DOHH2 (cell line): ENCODE data around the gene TEF.

Experiments
- CTCF ChIP-seq: fragments of 200-600 bp; sonication (generic); IDR thresholded peaks from one replicate; pipeline ENCODE4 v1.5.1; 2014; ENCODE audit warnings: antibody characterized with exemption, mild to moderate bottlenecking, low read depth, low read length; ENCODE audit not compliant: poor library complexity, severe bottlenecking
- EZH2phosphoT487 ChIP-seq: fragments of 200-600 bp; sonication (generic); IDR thresholded peaks from 2 replicates; pipeline ENCODE4 v1.6.1; 2017; ENCODE audit warnings: borderline replicate concordance, mild to moderate bottlenecking, antibody characterized with exemption, low read length, moderate library complexity, mixed read lengths

- no peak for TF ChIP-seq EZH2phosphoT487
- TF ChIP-seq CTCF: no peak
Measured at GRCh38 chr22:41359376-41359775, 22.4 kb upstream of the TEF start.
